ENCODE results near the gene PTPRN2.

PTPRN2 gene

GRCh38 chr7:157819455-157819807 is 768.2 kb downstream of the PTPRN2 start:
- DNase-seq (ENCODE audit: insufficient read length, low spot score) (no peak), FAIRE-seq (no peak)
- no peak for TF ChIP-seq CTCF (IDR thresholded peaks at IDR 0.05; ENCODE audit: insufficient read depth, missing control alignments)

- no peak for FAIRE-seq
- no peak for DNase-seq (ENCODE audit: insufficient read length, low spot score)
- no peak for TF ChIP-seq CTCF (IDR thresholded peaks at IDR 0.05; ENCODE audit: insufficient read depth, missing control alignments)
Observed at GRCh38 chr7:157818701-157819454, 768.7 kb downstream of the PTPRN2 start.

- FAIRE-seq = no peak
Observed at GRCh38 chr7:157817944-157818700, 769.5 kb downstream of the PTPRN2 start.

GRCh38 chr7:157817433-157817832 is 770.2 kb downstream of the PTPRN2 start:
- FAIRE-seq (no peak), DNase-seq (ENCODE audit: insufficient read length, low spot score) (no peak)
- TF ChIP-seq CTCF (IDR thresholded peaks at IDR 0.05; ENCODE audit: insufficient read depth, missing control alignments) = no peak

More at GRCh38 chr7:157817944-157818700, 769.5 kb downstream of the PTPRN2 start:
- DNase-seq (ENCODE audit: insufficient read length, low spot score) = no peak
- TF ChIP-seq CTCF (IDR thresholded peaks at IDR 0.05; ENCODE audit: insufficient read depth, missing control alignments) = no peak

GRCh38 chr7:157816526-157817250 is 770.9 kb downstream of the PTPRN2 start:
- DNase-seq (ENCODE audit: insufficient read length, low spot score) (no peak), FAIRE-seq (no peak)
- TF ChIP-seq CTCF (IDR thresholded peaks at IDR 0.05; ENCODE audit: insufficient read depth, missing control alignments) = no peak

- DNase-seq (ENCODE audit: insufficient read length, low spot score) = no peak
- no peak for TF ChIP-seq CTCF (IDR thresholded peaks at IDR 0.05; ENCODE audit: insufficient read depth, missing control alignments)
- no peak for FAIRE-seq
Observed at GRCh38 chr7:157816086-157816485, 771.5 kb downstream of the PTPRN2 start.
